Lower leg skin (tissue), 4 donors: ENCODE data around the gene DDX19B. TPM values are rescaled to one million over a fixed set of nuclear protein-coding genes. Genes with fewer than 3 reads are reported as not detected.

Experiments used
- DNase-seq, 2 donors: peaks; one replicate each; pipeline ENCODE4 v3.0.0-alpha.2; 2019; ENCODE audit warnings: low spot score in 2 of 2
- H3K4me3 ChIP-seq: fragments of 200-600 bp; sonication (generic); 2 replicates; pipeline ENCODE4 v1.5.1; 2017; ENCODE audit warnings: mild to moderate bottlenecking, low read depth; ENCODE audit not compliant: poor library complexity, severe bottlenecking
- POLR2A ChIP-seq, 2 donors: fragments of 450-650 bp; IDR thresholded peaks; one replicate each; pipeline ENCODE4 v1.6.1; 2016 to 2017; ENCODE audit warnings: antibody characterized with exemption in 2 of 2, mild to moderate bottlenecking in 1 of 2, moderate library complexity in 1 of 2
- WGBS, 2 donors: methylation state at CpG; one replicate each; pipeline ENCODE4 v1.1.5; 2018; 5-methylcytosine and 5-hydroxymethylcytosine counted together
- intact Hi-C: fragments of 100-400 bp; cut with DNase I; formaldehyde crosslinking; loops from one replicate; pipeline ENCODE4 v1.15.0; 2023; ENCODE audit warnings: low total_unique reads
- total RNA-seq, 4 donors: library from RNA; depleted of rRNA; stranded (reverse); fragments of >200 nt; gene quantifications; one replicate each; pipeline ENCODE4 v1.1.0, GENCODE V29; 2016
- TF ChIP-seq, protein P1 (sequence below), 3 donors: fragments of 450-650 bp; IDR thresholded peaks; one replicate each; pipeline ENCODE4 v1.5.1; 2016; ENCODE audit warnings: antibody characterized with exemption in 3 of 3, mild to moderate bottlenecking in 3 of 3, moderate library complexity in 2 of 3

Gene DDX19B
- total RNA-seq, 4 donors from 2014 or later: 36.9 to 53.3 (median 48.2) TPM

- intact Hi-C loops: no loop called here
- no peak for DNase-seq
- WGBS, 2 donors: 78 to 80% methylated on average over 4 of the region's 4 CpGs
- no peak overlapping the region for H3K4me3 ChIP-seq
- TF ChIP-seq, protein P1, sequence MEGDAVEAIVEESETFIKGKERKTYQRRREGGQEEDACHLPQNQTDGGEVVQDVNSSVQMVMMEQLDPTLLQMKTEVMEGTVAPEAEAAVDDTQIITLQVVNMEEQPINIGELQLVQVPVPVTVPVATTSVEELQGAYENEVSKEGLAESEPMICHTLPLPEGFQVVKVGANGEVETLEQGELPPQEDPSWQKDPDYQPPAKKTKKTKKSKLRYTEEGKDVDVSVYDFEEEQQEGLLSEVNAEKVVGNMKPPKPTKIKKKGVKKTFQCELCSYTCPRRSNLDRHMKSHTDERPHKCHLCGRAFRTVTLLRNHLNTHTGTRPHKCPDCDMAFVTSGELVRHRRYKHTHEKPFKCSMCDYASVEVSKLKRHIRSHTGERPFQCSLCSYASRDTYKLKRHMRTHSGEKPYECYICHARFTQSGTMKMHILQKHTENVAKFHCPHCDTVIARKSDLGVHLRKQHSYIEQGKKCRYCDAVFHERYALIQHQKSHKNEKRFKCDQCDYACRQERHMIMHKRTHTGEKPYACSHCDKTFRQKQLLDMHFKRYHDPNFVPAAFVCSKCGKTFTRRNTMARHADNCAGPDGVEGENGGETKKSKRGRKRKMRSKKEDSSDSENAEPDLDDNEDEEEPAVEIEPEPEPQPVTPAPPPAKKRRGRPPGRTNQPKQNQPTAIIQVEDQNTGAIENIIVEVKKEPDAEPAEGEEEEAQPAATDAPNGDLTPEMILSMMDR (IDR thresholded peaks at IDR 0.05): no peak
- no peak for TF ChIP-seq POLR2A (IDR thresholded peaks at IDR 0.05)
These were observed 42.6 kb downstream of the DDX19B start for GRCh38 chr16:70341600-70341999.

GRCh38 chr16:70342016-70342415, 43.0 kb downstream of the DDX19B start:
- WGBS, 2 donors: 69 to 71% methylated on average over 3 of the region's 3 CpGs

DNA sequence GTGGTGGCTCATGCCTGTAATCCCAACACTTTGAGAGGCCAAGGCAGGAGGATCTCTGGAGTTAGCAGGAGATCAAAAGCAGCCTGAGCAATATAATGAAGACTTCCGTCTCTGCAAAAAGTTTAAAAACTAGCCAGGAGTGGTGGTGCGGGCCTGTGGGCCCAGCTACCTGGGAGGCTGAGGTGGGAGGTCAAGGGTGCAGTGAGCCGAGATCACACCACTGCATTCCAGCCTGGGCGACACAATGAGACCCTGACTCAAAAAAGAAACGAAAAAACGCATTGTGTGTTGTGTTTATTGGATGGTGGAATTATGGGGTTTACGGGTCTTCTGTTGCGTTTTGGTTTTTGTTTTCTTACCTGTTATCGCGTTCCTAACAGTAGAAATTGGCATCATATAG, 46.9 kb downstream of the DDX19B start:
- 90 to 92% methylated on average over 10 of the region's 10 CpGs for WGBS, 2 donors
- no peak for DNase-seq
- no peak for TF ChIP-seq POLR2A (IDR thresholded peaks at IDR 0.05)
- TF ChIP-seq, protein P1 (IDR thresholded peaks at IDR 0.05): no peak
- intact Hi-C loops: loop anchor here (5.0 kb wide), 1 partner anchor 649 kb away; no protein-coding TSS in a partner anchor
- no peak overlapping the region for H3K4me3 ChIP-seq

More at GRCh38 chr16:70342016-70342415, 43.0 kb downstream of the DDX19B start:
- no peak overlapping the region for H3K4me3 ChIP-seq
- intact Hi-C loops: no loop called here
- no peak for DNase-seq
- no peak for TF ChIP-seq POLR2A (IDR thresholded peaks at IDR 0.05)
- TF ChIP-seq, protein P1 (IDR thresholded peaks at IDR 0.05): no peak

DNA sequence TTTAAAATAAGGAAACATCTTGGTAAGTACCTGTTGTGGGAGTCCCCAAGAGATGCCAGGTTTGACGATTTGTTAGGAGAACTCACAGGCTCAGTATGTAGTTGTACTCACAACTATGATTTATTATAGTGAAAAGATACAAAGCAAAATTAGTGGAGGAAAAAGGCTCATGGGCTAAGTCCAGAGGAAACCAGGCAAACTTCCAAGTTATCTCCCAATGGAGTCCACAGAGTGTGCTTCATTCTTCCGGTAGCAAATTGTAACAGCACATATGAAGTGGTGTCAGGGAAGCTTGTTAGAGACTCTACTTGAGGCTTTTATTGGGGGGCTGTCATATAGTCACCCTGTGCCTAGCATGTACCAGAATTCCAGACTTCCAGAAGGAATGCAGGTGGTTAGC, 50.0 kb downstream of the DDX19B start:
- DNase-seq: no peak
- H3K4me3 ChIP-seq: no peak overlapping the region
- WGBS, 2 donors: 52 to 68% methylated on average over 2 of the region's 2 CpGs
- intact Hi-C loops: loop anchor here (5.0 kb wide), 1 partner anchor 652 kb away; no protein-coding TSS in a partner anchor
- TF ChIP-seq, protein P1 (IDR thresholded peaks at IDR 0.05): no peak
- no peak for TF ChIP-seq POLR2A (IDR thresholded peaks at IDR 0.05)

DNA sequence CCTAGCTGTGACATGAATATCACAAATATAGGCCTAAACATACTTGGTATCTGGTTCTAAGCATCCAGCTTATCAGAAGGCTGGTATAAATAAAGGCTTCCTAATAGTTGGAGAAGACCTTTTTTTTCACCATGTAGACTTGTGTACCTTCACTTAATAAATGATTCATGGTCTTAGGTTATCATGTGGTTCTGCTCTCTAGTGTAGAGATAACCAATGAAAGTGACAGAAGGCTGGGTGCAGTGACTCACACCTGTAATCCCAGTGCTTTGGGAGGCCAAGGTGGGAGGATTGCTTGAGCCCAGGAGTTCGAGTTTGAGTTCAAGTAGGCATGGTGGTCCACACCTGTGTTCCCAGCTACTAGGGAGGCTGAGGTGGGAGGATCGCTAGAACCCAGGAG, 50.8 kb downstream of the DDX19B start:
- TF ChIP-seq, protein P1 (IDR thresholded peaks at IDR 0.05): no peak
- TF ChIP-seq POLR2A (IDR thresholded peaks at IDR 0.05): no peak
- intact Hi-C loops: loop anchor here (5.0 kb wide), 1 partner anchor 652 kb away; no protein-coding TSS in a partner anchor
- 89 to 90% methylated on average over 2 of the region's 2 CpGs for WGBS, 2 donors
- no peak for DNase-seq
- no peak overlapping the region for H3K4me3 ChIP-seq

- DNase-seq: no peak
- TF ChIP-seq, protein P1 (IDR thresholded peaks at IDR 0.05): no peak
- TF ChIP-seq POLR2A (IDR thresholded peaks at IDR 0.05): no peak
- 89 to 91% methylated on average over 7 of the region's 7 CpGs for WGBS, 2 donors
- intact Hi-C loops: no loop called here
- no peak overlapping the region for H3K4me3 ChIP-seq
These were observed 60.6 kb downstream of the DDX19B start for GRCh38 chr16:70359552-70359951.
